ENCODE results near the gene C5orf46.

Gene C5orf46

DNA sequence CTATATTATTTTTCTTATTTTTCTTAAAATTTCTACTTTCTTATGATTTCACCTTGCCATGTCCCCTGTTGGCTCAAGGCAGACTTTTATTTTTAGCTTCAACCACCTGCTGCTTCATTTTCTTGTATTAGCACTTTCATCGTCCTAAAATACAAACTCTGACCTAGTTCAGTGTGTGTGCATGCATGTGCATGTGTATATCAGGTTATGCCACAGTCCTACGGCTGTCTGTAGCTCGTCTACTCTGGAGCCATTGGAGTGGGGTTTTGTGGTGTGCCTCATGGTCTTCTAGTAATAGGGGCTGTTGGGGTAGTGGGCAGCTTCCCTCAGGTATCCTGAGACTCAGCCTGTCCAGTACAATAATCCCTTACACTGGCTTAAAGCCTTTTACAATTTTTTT, 61.5 kb downstream of the C5orf46 start:
- no peak for ATAC-seq
- TF ChIP-seq ZC3H10 (CRISPR knock-in tag; IDR thresholded peaks at IDR 0.05) (no peak), TSHZ2 (CRISPR knock-in tag; IDR thresholded peaks at IDR 0.05) (no peak), ESRRG (CRISPR knock-in tag; IDR thresholded peaks at IDR 0.05) (no peak), ZNF8 (CRISPR knock-in tag; IDR thresholded peaks at IDR 0.05) (no peak), ZFP30 (CRISPR knock-in tag; IDR thresholded peaks at IDR 0.05) (no peak), PATZ1 (CRISPR knock-in tag; IDR thresholded peaks at IDR 0.05; ENCODE audit: borderline replicate concordance) (no peak), ZNF70 (CRISPR knock-in tag; IDR thresholded peaks at IDR 0.05) (no peak), OSR1 (CRISPR knock-in tag; IDR thresholded peaks at IDR 0.05) (no peak), PPARA (CRISPR knock-in tag; IDR thresholded peaks at IDR 0.05; ENCODE audit: borderline replicate concordance) (no peak), ARNTL (CRISPR knock-in tag; IDR thresholded peaks at IDR 0.05; ENCODE audit: borderline replicate concordance, low read depth) (no peak), BACH2 (CRISPR knock-in tag; IDR thresholded peaks at IDR 0.05; ENCODE audit: borderline replicate concordance) (no peak), CSRNP3 (CRISPR knock-in tag; IDR thresholded peaks at IDR 0.05) (no peak), TCF4 (CRISPR knock-in tag; IDR thresholded peaks at IDR 0.05; ENCODE audit: borderline replicate concordance) (no peak)
- TF ChIP-seq, protein P1, sequence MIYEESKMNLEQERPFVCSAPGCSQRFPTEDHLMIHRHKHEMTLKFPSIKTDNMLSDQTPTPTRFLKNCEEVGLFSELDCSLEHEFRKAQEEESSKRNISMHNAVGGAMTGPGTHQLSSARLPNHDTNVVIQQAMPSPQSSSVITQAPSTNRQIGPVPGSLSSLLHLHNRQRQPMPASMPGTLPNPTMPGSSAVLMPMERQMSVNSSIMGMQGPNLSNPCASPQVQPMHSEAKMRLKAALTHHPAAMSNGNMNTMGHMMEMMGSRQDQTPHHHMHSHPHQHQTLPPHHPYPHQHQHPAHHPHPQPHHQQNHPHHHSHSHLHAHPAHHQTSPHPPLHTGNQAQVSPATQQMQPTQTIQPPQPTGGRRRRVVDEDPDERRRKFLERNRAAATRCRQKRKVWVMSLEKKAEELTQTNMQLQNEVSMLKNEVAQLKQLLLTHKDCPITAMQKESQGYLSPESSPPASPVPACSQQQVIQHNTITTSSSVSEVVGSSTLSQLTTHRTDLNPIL (CRISPR knock-in tag; IDR thresholded peaks at IDR 0.05; ENCODE audit: low read depth): no peak
- TF ChIP-seq, protein P2, sequence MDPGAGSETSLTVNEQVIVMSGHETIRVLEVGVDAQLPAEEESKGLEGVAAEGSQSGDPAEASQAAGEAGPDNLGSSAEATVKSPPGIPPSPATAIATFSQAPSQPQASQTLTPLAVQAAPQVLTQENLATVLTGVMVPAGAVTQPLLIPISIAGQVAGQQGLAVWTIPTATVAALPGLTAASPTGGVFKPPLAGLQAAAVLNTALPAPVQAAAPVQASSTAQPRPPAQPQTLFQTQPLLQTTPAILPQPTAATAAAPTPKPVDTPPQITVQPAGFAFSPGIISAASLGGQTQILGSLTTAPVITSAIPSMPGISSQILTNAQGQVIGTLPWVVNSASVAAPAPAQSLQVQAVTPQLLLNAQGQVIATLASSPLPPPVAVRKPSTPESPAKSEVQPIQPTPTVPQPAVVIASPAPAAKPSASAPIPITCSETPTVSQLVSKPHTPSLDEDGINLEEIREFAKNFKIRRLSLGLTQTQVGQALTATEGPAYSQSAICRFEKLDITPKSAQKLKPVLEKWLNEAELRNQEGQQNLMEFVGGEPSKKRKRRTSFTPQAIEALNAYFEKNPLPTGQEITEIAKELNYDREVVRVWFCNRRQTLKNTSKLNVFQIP (CRISPR knock-in tag; IDR thresholded peaks at IDR 0.05; ENCODE audit: borderline replicate concordance, low read depth): no peak

DNA sequence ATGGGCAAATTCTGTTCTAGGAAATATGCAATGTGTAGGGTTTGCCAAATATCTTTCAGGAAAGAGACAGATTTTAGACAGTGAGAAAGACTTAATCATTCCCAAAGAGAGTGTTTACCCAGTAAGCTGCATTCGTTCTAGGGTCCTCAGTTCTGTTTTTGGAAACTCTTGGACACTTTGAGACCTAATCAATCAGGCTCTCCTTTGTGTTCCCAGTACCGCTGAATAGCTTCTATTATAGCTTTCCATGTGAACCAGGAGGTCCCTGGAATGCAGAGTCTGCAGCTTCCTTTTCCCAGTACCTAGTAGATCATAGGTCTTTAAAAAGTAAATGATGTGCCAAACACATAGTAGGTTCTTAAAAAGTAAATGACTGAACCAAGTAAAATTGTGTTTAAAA, 63.5 kb downstream of the C5orf46 start:
- no peak for ATAC-seq
- TF ChIP-seq ZFP30 (CRISPR knock-in tag; IDR thresholded peaks at IDR 0.05) (no peak), GLIS3 (CRISPR knock-in tag; IDR thresholded peaks at IDR 0.05) (no peak), PPARA (CRISPR knock-in tag; IDR thresholded peaks at IDR 0.05; ENCODE audit: borderline replicate concordance) (no peak), RARB (CRISPR knock-in tag; IDR thresholded peaks at IDR 0.05) (no peak), OSR1 (CRISPR knock-in tag; IDR thresholded peaks at IDR 0.05) (no peak), ISL1 (CRISPR knock-in tag; IDR thresholded peaks at IDR 0.05) (no peak), CSDC2 (CRISPR knock-in tag; IDR thresholded peaks at IDR 0.05) (no peak), CSRNP3 (CRISPR knock-in tag; IDR thresholded peaks at IDR 0.05) (no peak), ZFP3 (CRISPR knock-in tag; IDR thresholded peaks at IDR 0.05) (no peak), TOX (CRISPR knock-in tag; IDR thresholded peaks at IDR 0.05; ENCODE audit: borderline replicate concordance) (no peak), ESRRG (CRISPR knock-in tag; IDR thresholded peaks at IDR 0.05) (no peak), ZNF8 (CRISPR knock-in tag; IDR thresholded peaks at IDR 0.05) (no peak), ARNTL (CRISPR knock-in tag; IDR thresholded peaks at IDR 0.05; ENCODE audit: borderline replicate concordance, low read depth) (no peak), TCF4 (CRISPR knock-in tag; IDR thresholded peaks at IDR 0.05; ENCODE audit: borderline replicate concordance) (no peak), SNAI2 (CRISPR knock-in tag; IDR thresholded peaks at IDR 0.05) (no peak), ZNF70 (CRISPR knock-in tag; IDR thresholded peaks at IDR 0.05) (no peak)
- TF ChIP-seq, protein P1 (CRISPR knock-in tag; IDR thresholded peaks at IDR 0.05; ENCODE audit: low read depth): no peak

Data from SK-N-SH treated with all-trans-retinoic acid at 6 μM for 48 hours (cell line).